Activated naive CD4-positive, alpha-beta T cell treated with anti-CD3 and anti-CD28 coated beads, Interleukin-2, amount 10 ng/mL, durations not matched to agents 7 days and 5 days (primary cell): ENCODE results near the gene THAP2.

Source experiments
- CTCF ChIA-PET: fragments of 350-600 bp; sonication (Branson Sonifier 250); formaldehyde crosslinking; loops from one replicate; lab custom pipeline; 2021; ENCODE audit warnings: antibody characterized with exemption; lab: Charles Lee
- DNase-seq: peaks from one replicate; pipeline ENCODE4 v3.0.0-alpha.2; 2020
- H3K27ac Mint-ChIP-seq: one replicate; pipeline ENCODE4 v1.8.0; 2021; ENCODE audit warnings: mild to moderate bottlenecking, moderate library complexity, mixed read lengths
- H3K27me3 Mint-ChIP-seq: one replicate; pipeline ENCODE4 v1.8.0; 2021; ENCODE audit warnings: mild to moderate bottlenecking, mixed read lengths
- H3K36me3 Mint-ChIP-seq: one replicate; pipeline ENCODE4 v1.8.0; 2021; ENCODE audit warnings: mixed read lengths
- H3K4me1 Mint-ChIP-seq: one replicate; pipeline ENCODE4 v1.8.0; 2021; ENCODE audit warnings: mixed read lengths
- H3K4me3 Mint-ChIP-seq: one replicate; pipeline ENCODE4 v1.8.0; 2021; ENCODE audit warnings: mild to moderate bottlenecking, moderate library complexity, mixed read lengths
- H3K9me3 Mint-ChIP-seq: one replicate; pipeline ENCODE4 v1.8.0; 2021; ENCODE audit warnings: mixed read lengths

THAP2 gene

GRCh38 chr12:71648537-71648936 lies 15.6 kb upstream of the THAP2 start:
- Mint-ChIP-seq H3K4me3 (no peak overlapping the region), H3K36me3 (peaks cover 28% of the 10 kb centered on the region), H3K27me3 (no peaks in the 10 kb centered on the region), H3K27ac (no peak overlapping the region), H3K4me1 (peaks cover 12% of the 10 kb centered on the region), H3K9me3 (no peaks in the 10 kb centered on the region)
- CTCF ChIA-PET = interaction anchor here (1.1 kb wide), 1 partner anchor 12 kb away, joined by 5 read pairs; no protein-coding TSS in a partner anchor
- DNase-seq = no peak

- CTCF ChIA-PET = no interaction called here
- H3K4me1 Mint-ChIP-seq = peaks cover 12% of the 10 kb centered on the region
- no peak overlapping the region for H3K4me3 Mint-ChIP-seq
- no peak for DNase-seq
- no peaks in the 10 kb centered on the region for H3K9me3 Mint-ChIP-seq
- H3K36me3 Mint-ChIP-seq = peaks cover 22% of the 10 kb centered on the region
- no peak overlapping the region for H3K27ac Mint-ChIP-seq
- no peaks in the 10 kb centered on the region for H3K27me3 Mint-ChIP-seq
Measured at GRCh38 chr12:71649401-71649800, 14.7 kb upstream of the THAP2 start.

- Mint-ChIP-seq H3K36me3 (peaks cover 12% of the 10 kb centered on the region), H3K27ac (no peak overlapping the region), H3K4me1 (peaks cover 31% of the 10 kb centered on the region), H3K9me3 (no peaks in the 10 kb centered on the region), H3K4me3 (no peak overlapping the region), H3K27me3 (no peaks in the 10 kb centered on the region)
- no peak for DNase-seq
- CTCF ChIA-PET = no interaction called here
Measured at GRCh38 chr12:71652656-71653055, 11.4 kb upstream of the THAP2 start.

- no peak for DNase-seq
- H3K27ac Mint-ChIP-seq = no peak overlapping the region
- H3K9me3 Mint-ChIP-seq = no peaks in the 10 kb centered on the region
- CTCF ChIA-PET = no interaction called here
- H3K4me1 Mint-ChIP-seq = peaks cover 32% of the 10 kb centered on the region
- no peaks in the 10 kb centered on the region for H3K27me3 Mint-ChIP-seq
- H3K4me3 Mint-ChIP-seq = no peak overlapping the region
- peaks cover 15% of the 10 kb centered on the region for H3K36me3 Mint-ChIP-seq
Measured at GRCh38 chr12:71653137-71653536, 11.0 kb upstream of the THAP2 start.

GRCh38 chr12:71654200-71654599 lies 9.9 kb upstream of the THAP2 start:
- Mint-ChIP-seq H3K4me3 (no peak overlapping the region), H3K36me3 (peaks cover 21% of the 10 kb centered on the region), H3K27me3 (no peaks in the 10 kb centered on the region), H3K4me1 (peaks cover 37% of the 10 kb centered on the region), H3K9me3 (no peaks in the 10 kb centered on the region), H3K27ac (no peak overlapping the region)
- CTCF ChIA-PET = no interaction called here
- DNase-seq = no peak

- no peaks in the 10 kb centered on the region for H3K27me3 Mint-ChIP-seq
Measured at GRCh38 chr12:71655495-71655894, 8.6 kb upstream of the THAP2 start.

GRCh38 chr12:71655907-71656306 lies 8.2 kb upstream of the THAP2 start:
- Mint-ChIP-seq H3K27me3 (no peaks in the 10 kb centered on the region), H3K4me1 (peaks cover 47% of the 10 kb centered on the region), H3K36me3 (peaks cover 26% of the 10 kb centered on the region), H3K4me3 (peak overlapping the region; percentile 3), H3K9me3 (no peaks in the 10 kb centered on the region), H3K27ac (no peak overlapping the region)
- CTCF ChIA-PET = interaction anchor here (1.6 kb wide), 1 partner anchor 19 kb away, joined by 6 read pairs; no protein-coding TSS in a partner anchor
- DNase-seq = no peak

More at GRCh38 chr12:71655495-71655894, 8.6 kb upstream of the THAP2 start:
- DNase-seq = no peak
- CTCF ChIA-PET = no interaction called here
- Mint-ChIP-seq H3K4me1 (peaks cover 48% of the 10 kb centered on the region), H3K27ac (peak overlapping the region; percentile 34), H3K4me3 (peak overlapping the region; percentile 3), H3K36me3 (peaks cover 26% of the 10 kb centered on the region), H3K9me3 (no peaks in the 10 kb centered on the region)

GRCh38 chr12:71656740-71657139 lies 7.4 kb upstream of the THAP2 start:
- no peaks in the 10 kb centered on the region for H3K9me3 Mint-ChIP-seq
- peaks cover 28% of the 10 kb centered on the region for H3K36me3 Mint-ChIP-seq
- H3K4me1 Mint-ChIP-seq = peaks cover 50% of the 10 kb centered on the region
- CTCF ChIA-PET = interaction anchor here (1.6 kb wide), 1 partner anchor 20 kb away, joined by 6 read pairs; no protein-coding TSS in a partner anchor
- no peak overlapping the region for H3K4me3 Mint-ChIP-seq
- H3K27me3 Mint-ChIP-seq = no peaks in the 10 kb centered on the region
- no peak overlapping the region for H3K27ac Mint-ChIP-seq
- DNase-seq = no peak

- DNase-seq = no peak
- H3K36me3 Mint-ChIP-seq = peaks cover 50% of the 10 kb centered on the region
- H3K4me3 Mint-ChIP-seq = peak overlapping the region; percentile 98
- peaks cover 4% of the 10 kb centered on the region for H3K27me3 Mint-ChIP-seq
- CTCF ChIA-PET = interaction anchor here (1.4 kb wide), 1 partner anchor 25 kb away, joined by 6 read pairs; no protein-coding TSS in a partner anchor
- H3K4me1 Mint-ChIP-seq = peaks cover 56% of the 10 kb centered on the region
- no peaks in the 10 kb centered on the region for H3K9me3 Mint-ChIP-seq
- peak overlapping the region; percentile 100 for H3K27ac Mint-ChIP-seq
Measured at GRCh38 chr12:71661977-71662530, 2.0 kb upstream of the THAP2 start.

- Mint-ChIP-seq H3K27ac (peak overlapping the region; percentile 100), H3K9me3 (no peaks in the 10 kb centered on the region), H3K27me3 (peaks cover 4% of the 10 kb centered on the region), H3K36me3 (peaks cover 46% of the 10 kb centered on the region), H3K4me1 (peaks cover 56% of the 10 kb centered on the region), H3K4me3 (peak overlapping the region; percentile 98)
- DNase-seq = peak; percentile 76
- CTCF ChIA-PET = interaction anchor here (1.3 to 3.8 kb wide), 4 partner anchors 23 to 88 kb away, joined by 3 to 27 read pairs (median 9); partner anchors contain the start of gene TMEM19
Measured at GRCh38 chr12:71662849-71663560, 1.1 kb upstream of the THAP2 start.

- no peak for DNase-seq
- Mint-ChIP-seq H3K27me3 (peaks cover 4% of the 10 kb centered on the region), H3K36me3 (peaks cover 33% of the 10 kb centered on the region), H3K9me3 (no peaks in the 10 kb centered on the region), H3K4me1 (peaks cover 44% of the 10 kb centered on the region), H3K4me3 (peak overlapping the region; percentile 98), H3K27ac (peak overlapping the region; percentile 100)
- CTCF ChIA-PET = interaction anchor here (1.0 to 3.8 kb wide), 5 partner anchors 21 to 116 kb away, joined by 3 to 27 read pairs (median 6); partner anchors contain the start of gene TMEM19
Measured at GRCh38 chr12:71664411-71665089, 449 bp downstream of the THAP2 start.

- H3K27ac Mint-ChIP-seq = peak overlapping the region; percentile 100
- no peak for DNase-seq
- H3K4me3 Mint-ChIP-seq = peak overlapping the region; percentile 98
- peaks cover 4% of the 10 kb centered on the region for H3K27me3 Mint-ChIP-seq
- peaks cover 41% of the 10 kb centered on the region for H3K4me1 Mint-ChIP-seq
- H3K9me3 Mint-ChIP-seq = no peaks in the 10 kb centered on the region
- CTCF ChIA-PET = interaction anchor here (1.0 to 3.8 kb wide), 2 partner anchors 21 to 115 kb away, joined by 4 to 27 read pairs; partner anchors contain the start of gene TMEM19
- H3K36me3 Mint-ChIP-seq = peaks cover 31% of the 10 kb centered on the region
Measured at GRCh38 chr12:71665090-71665463, 976 bp downstream of the THAP2 start.

GRCh38 chr12:71666259-71666658 lies 2.2 kb downstream of the THAP2 start:
- no peaks in the 10 kb centered on the region for H3K9me3 Mint-ChIP-seq
- H3K4me1 Mint-ChIP-seq = peaks cover 34% of the 10 kb centered on the region
- H3K4me3 Mint-ChIP-seq = peak overlapping the region; percentile 5
- H3K36me3 Mint-ChIP-seq = peaks cover 29% of the 10 kb centered on the region
- peaks cover 4% of the 10 kb centered on the region for H3K27me3 Mint-ChIP-seq
- DNase-seq = no peak
- CTCF ChIA-PET = interaction anchor here (3.8 kb wide), 1 partner anchor 20 kb away, joined by 27 read pairs; the partner anchor contains the start of gene TMEM19
- peak overlapping the region; percentile 39 for H3K27ac Mint-ChIP-seq

GRCh38 chr12:71671311-71671710 lies 7.2 kb downstream of the THAP2 start:
- CTCF ChIA-PET = no interaction called here
- H3K27me3 Mint-ChIP-seq = no peaks in the 10 kb centered on the region
- no peak overlapping the region for H3K27ac Mint-ChIP-seq
- peaks cover 4% of the 10 kb centered on the region for H3K36me3 Mint-ChIP-seq
- H3K9me3 Mint-ChIP-seq = no peaks in the 10 kb centered on the region
- DNase-seq = no peak
- H3K4me3 Mint-ChIP-seq = no peak overlapping the region
- H3K4me1 Mint-ChIP-seq = peaks cover 8% of the 10 kb centered on the region
